Activated T-cell treated with anti-CD3 and anti-CD28 coated beads, Interleukin-2, amount 50 U/mL, for 24 hours (primary cell): ENCODE data around the gene PACS2.

Experiments used
- DNase-seq: peaks from one replicate; pipeline ENCODE4 v3.0.0-alpha.2; 2020
- H3K27ac Mint-ChIP-seq: 2 replicates; pipeline ENCODE4 v1.8.0; 2020; ENCODE audit warnings: mild to moderate bottlenecking, mixed read lengths
- H3K27me3 Mint-ChIP-seq: 2 replicates; pipeline ENCODE4 v1.8.0; 2020; ENCODE audit warnings: mixed read lengths
- H3K36me3 Mint-ChIP-seq: 2 replicates; pipeline ENCODE4 v1.8.0; 2020; ENCODE audit warnings: low read depth, mixed read lengths
- H3K4me1 Mint-ChIP-seq: 2 replicates; pipeline ENCODE4 v1.8.0; 2020; ENCODE audit warnings: low read depth, mixed read lengths
- H3K4me3 Mint-ChIP-seq: 2 replicates; pipeline ENCODE4 v1.8.0; 2020; ENCODE audit warnings: mild to moderate bottlenecking, moderate library complexity, mixed read lengths
- H3K9me3 Mint-ChIP-seq: 2 replicates; pipeline ENCODE4 v1.8.0; 2020; ENCODE audit warnings: mixed read lengths

The PACS2 gene

GRCh38 chr14:105411017-105411941, 96.7 kb downstream of the PACS2 start:
- Mint-ChIP-seq H3K4me3 (peak overlapping the region; percentile 23), H3K4me1 (peaks cover 10% of the 10 kb centered on the region), H3K27ac (no peak overlapping the region), H3K27me3 (peaks cover 26% of the 10 kb centered on the region), H3K36me3 (no peaks in the 10 kb centered on the region), H3K9me3 (no peaks in the 10 kb centered on the region)
- DNase-seq, result no peak

GRCh38 chr14:105411985-105412770, 97.6 kb downstream of the PACS2 start:
- Mint-ChIP-seq H3K27ac (no peak overlapping the region), H3K4me3 (no peak overlapping the region)

GRCh38 chr14:105412771-105413543, 98.4 kb downstream of the PACS2 start:
- H3K4me3 Mint-ChIP-seq, result no peak overlapping the region
- no peaks in the 10 kb centered on the region for H3K9me3 Mint-ChIP-seq
- H3K4me1 Mint-ChIP-seq, result peaks cover 15% of the 10 kb centered on the region
- no peak for DNase-seq
- no peak overlapping the region for H3K27ac Mint-ChIP-seq
- no peaks in the 10 kb centered on the region for H3K36me3 Mint-ChIP-seq
- H3K27me3 Mint-ChIP-seq, result peaks cover 26% of the 10 kb centered on the region

More at GRCh38 chr14:105411985-105412770, 97.6 kb downstream of the PACS2 start:
- Mint-ChIP-seq H3K27me3 (peaks cover 26% of the 10 kb centered on the region), H3K36me3 (no peaks in the 10 kb centered on the region), H3K4me1 (peaks cover 15% of the 10 kb centered on the region), H3K9me3 (no peaks in the 10 kb centered on the region)
- DNase-seq, result no peak

- no peak for DNase-seq
- H3K36me3 Mint-ChIP-seq, result no peaks in the 10 kb centered on the region
- H3K4me1 Mint-ChIP-seq, result peaks cover 15% of the 10 kb centered on the region
- H3K27me3 Mint-ChIP-seq, result peaks cover 26% of the 10 kb centered on the region
- no peaks in the 10 kb centered on the region for H3K9me3 Mint-ChIP-seq
- H3K4me3 Mint-ChIP-seq, result no peak overlapping the region
- no peak overlapping the region for H3K27ac Mint-ChIP-seq
Measured at GRCh38 chr14:105413544-105413886, 99.0 kb downstream of the PACS2 start.

- Mint-ChIP-seq H3K36me3 (no peaks in the 10 kb centered on the region), H3K27me3 (peaks cover 26% of the 10 kb centered on the region), H3K27ac (no peak overlapping the region)
Measured at GRCh38 chr14:105414456-105415371, 100.2 kb downstream of the PACS2 start.

GRCh38 chr14:105415481-105416428, 101.2 kb downstream of the PACS2 start:
- Mint-ChIP-seq H3K27me3 (peaks cover 20% of the 10 kb centered on the region), H3K36me3 (peaks cover 2% of the 10 kb centered on the region), H3K4me1 (peaks cover 20% of the 10 kb centered on the region), H3K4me3 (peak overlapping the region; percentile 67), H3K27ac (no peak overlapping the region), H3K9me3 (no peaks in the 10 kb centered on the region)
- no peak for DNase-seq

More at GRCh38 chr14:105414456-105415371, 100.2 kb downstream of the PACS2 start:
- Mint-ChIP-seq H3K4me3 (peak overlapping the region; percentile 67), H3K4me1 (peaks cover 20% of the 10 kb centered on the region), H3K9me3 (no peaks in the 10 kb centered on the region)
- DNase-seq, result peak; percentile 86

- H3K4me3 Mint-ChIP-seq, result no peak overlapping the region
- peaks cover 17% of the 10 kb centered on the region for H3K27me3 Mint-ChIP-seq
- peaks cover 11% of the 10 kb centered on the region for H3K36me3 Mint-ChIP-seq
- H3K27ac Mint-ChIP-seq, result no peak overlapping the region
- peaks cover 23% of the 10 kb centered on the region for H3K4me1 Mint-ChIP-seq
- no peak for DNase-seq
- no peaks in the 10 kb centered on the region for H3K9me3 Mint-ChIP-seq
Measured at GRCh38 chr14:105416671-105417070, 102.1 kb downstream of the PACS2 start.

GRCh38 chr14:105417690-105418121, 103.2 kb downstream of the PACS2 start:
- Mint-ChIP-seq H3K4me1 (peaks cover 32% of the 10 kb centered on the region), H3K4me3 (no peak overlapping the region)

GRCh38 chr14:105418269-105419194, 104.0 kb downstream of the PACS2 start:
- Mint-ChIP-seq H3K4me1 (peaks cover 34% of the 10 kb centered on the region), H3K36me3 (peaks cover 27% of the 10 kb centered on the region), H3K27ac (peak overlapping the region; percentile 59), H3K27me3 (peaks cover 2% of the 10 kb centered on the region), H3K9me3 (no peaks in the 10 kb centered on the region), H3K4me3 (peak overlapping the region; percentile 74)
- DNase-seq, result no peak

More at GRCh38 chr14:105417690-105418121, 103.2 kb downstream of the PACS2 start:
- H3K27me3 Mint-ChIP-seq, result peaks cover 10% of the 10 kb centered on the region
- no peaks in the 10 kb centered on the region for H3K9me3 Mint-ChIP-seq
- peaks cover 21% of the 10 kb centered on the region for H3K36me3 Mint-ChIP-seq
- H3K27ac Mint-ChIP-seq, result no peak overlapping the region
- DNase-seq, result no peak

- Mint-ChIP-seq H3K36me3 (peaks cover 36% of the 10 kb centered on the region), H3K9me3 (no peaks in the 10 kb centered on the region), H3K27ac (peak within 1 kb of the TSS; percentile 94), H3K4me3 (peak within 1 kb of the TSS; percentile 92), H3K27me3 (no peaks in the 10 kb centered on the region), H3K4me1 (peaks cover 37% of the 10 kb centered on the region)
- DNase-seq, result peak; percentile 72
Measured at GRCh38 chr14:105419195-105420091, 104.9 kb downstream of the PACS2 start, which contains the start of gene MTA1. MTA1 (plus strand) TSS chr14:105419827; CDS start chr14:105420036, 209 bp downstream.
